Sigmoid colon (tissue), 7 donors: ENCODE data around the gene APEX1. TPM values are rescaled to one million over a fixed set of nuclear protein-coding genes. Genes with fewer than 3 reads are reported as not detected.

Source experiments
- DNase-seq: peaks from one replicate; pipeline ENCODE4 v3.0.0-alpha.2; 2019
- H3K27ac ChIP-seq, 4 donors: fragments of 200-600 bp; sonication (generic); one replicate each; pipeline ENCODE4 v1.5.1; 2016 to 2019; ENCODE audit warnings: mild to moderate bottlenecking in 1 of 4
- H3K27me3 ChIP-seq, 3 donors: fragments of 200-600 bp; sonication (generic); one replicate each; pipeline ENCODE4 v1.5.1; 2019; ENCODE audit warnings: mild to moderate bottlenecking in 1 of 3
- H3K36me3 ChIP-seq, 4 donors: fragments of 200-600 bp; sonication (generic); one replicate each; pipeline ENCODE4 v1.5.1; 2016 to 2019
- H3K4me1 ChIP-seq, 4 donors: fragments of 200-600 bp; sonication (generic); one replicate each; pipeline ENCODE4 v1.5.1; 2017 to 2019
- H3K4me3 ChIP-seq, 4 donors: fragments of 200-600 bp; sonication (generic); one replicate each; pipeline ENCODE4 v1.5.1; 2017 to 2019; ENCODE audit warnings: mild to moderate bottlenecking in 2 of 4, moderate library complexity in 1 of 4
- H3K9me3 ChIP-seq, 4 donors: fragments of 200-600 bp in 3 of 4; sonication (generic) in 3 of 4; one replicate each; pipeline versions ENCODE4 v1.5.1 to v1.6.1; 2013 to 2019
- EP300 ChIP-seq, 4 donors: sonication (generic); formaldehyde crosslinking; IDR thresholded peaks; one replicate each; pipeline ENCODE4 v1.6.1; 2017; ENCODE audit warnings: antibody characterized with exemption in 4 of 4
- POLR2A ChIP-seq, 2 donors: fragments of 450-650 bp; IDR thresholded peaks; one replicate each; pipeline ENCODE4 v1.6.1; 2016; ENCODE audit warnings: antibody characterized with exemption in 2 of 2, mild to moderate bottlenecking in 2 of 2, moderate library complexity in 2 of 2
- POLR2AphosphoS5 ChIP-seq, 4 donors: sonication (generic); formaldehyde crosslinking; IDR thresholded peaks; one replicate each; pipeline ENCODE4 v1.6.1; 2017; ENCODE audit warnings: antibody characterized with exemption in 4 of 4
- whole genome bisulfite sequencing, 2 donors: extraction: QIAGEN DNeasy Blood & Tissue Kit; methylation state at CpG; one replicate each; pipeline ENCODE4 v1.1.7; 2013; 5-methylcytosine and 5-hydroxymethylcytosine counted together
- intact Hi-C: fragments of 100-400 bp; cut with DNase I; formaldehyde crosslinking; loops from one replicate; pipeline ENCODE4 v1.15.1; 2023
- polyA plus RNA-seq, 3 donors: library from polyadenylated mRNA; stranded (reverse); fragments of 200-250 nt; gene quantifications; one replicate each; pipeline ENCODE4 v1.2.3, GENCODE V29; 2013
- total RNA-seq, 4 donors: library from RNA; depleted of rRNA; stranded (reverse); fragments of >200 nt; gene quantifications; one replicate each; pipeline ENCODE4 v1.1.0, GENCODE V29; 2016
- TF ChIP-seq, protein P1 (sequence below), 4 experiments: fragments of 450-650 bp in 3 of 4; fragments of 200-600 bp in 1 of 4; IDR thresholded peaks; one replicate each; pipeline ENCODE4 v1.5.1; 2016 to 2019; ENCODE audit warnings: antibody characterized with exemption in 4 of 4, mild to moderate bottlenecking in 3 of 4, moderate library complexity in 2 of 4
- donor health status: healthy with polysubstance abuse.
- donor health status: Bipolar disorder and iron deficiency.
- donor health status: healthy.

The APEX1 gene
- total and polyA plus RNA-seq, 7 donors, result 84.4 to 181 (median 146) TPM

DNA sequence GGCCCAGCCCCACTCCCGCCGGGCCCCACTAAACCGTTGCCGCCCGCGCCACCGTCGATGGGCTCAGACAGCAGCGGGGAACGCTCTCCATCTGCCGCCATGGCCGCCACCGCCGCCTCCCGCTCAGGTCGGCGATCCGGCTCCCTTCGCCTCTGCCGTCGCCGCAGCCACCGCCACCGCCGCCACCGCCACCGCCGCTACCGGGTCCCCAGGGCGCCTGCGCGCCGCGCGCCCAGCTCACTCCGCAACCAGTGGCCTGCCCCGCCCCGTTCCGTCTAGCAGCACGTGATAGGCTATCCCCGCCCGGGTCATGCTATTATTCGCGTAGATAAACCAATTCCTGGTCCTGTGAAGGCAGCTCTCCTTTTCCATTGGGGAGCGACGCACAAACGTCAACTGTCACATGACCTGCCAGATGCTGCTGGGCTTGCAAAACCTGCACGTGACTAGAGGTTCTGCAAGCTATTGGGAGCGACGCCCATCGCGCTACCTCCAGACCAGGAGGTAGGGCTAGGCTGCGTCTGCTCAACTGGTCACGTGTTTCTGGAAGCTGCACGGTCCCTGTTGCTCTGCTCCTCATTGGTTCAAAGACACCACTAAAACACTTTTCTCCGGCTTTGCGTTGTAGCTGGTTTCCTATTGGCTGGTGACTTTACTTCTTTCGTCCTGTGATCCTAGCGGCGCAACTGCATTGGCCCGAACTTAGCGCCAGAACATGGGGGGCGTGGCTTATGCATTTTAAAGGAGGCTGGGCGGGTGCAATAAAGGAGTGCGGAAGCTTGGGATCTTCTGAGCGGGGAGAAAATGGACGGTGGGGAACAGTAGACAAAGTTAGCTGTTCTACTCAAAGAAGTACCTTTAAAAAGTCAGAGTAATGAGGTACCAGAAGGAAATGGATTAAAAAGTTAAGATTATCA lies 6.5 kb downstream of the APEX1 start, which contains the start of gene PIP4P1:
Gene PIP4P1 (minus strand): TSS at position 210 of the 917 bp plus-strand sequence. CDS start 109 bp downstream, at position 101.
- Histone ChIP-seq H3K27me3 (no peaks in the 10 kb centered on the region), H3K36me3 (peaks cover 27 to 34% (median 31%) of the 10 kb centered on the region in 4 donors), H3K27ac (peak within 1 kb of the TSS; percentile 97 to 99 (median 99)), H3K4me1 (peaks cover 0 to 26% (median 16%) of the 10 kb centered on the region in 4 donors), H3K4me3 (peak within 1 kb of the TSS; percentile 91 to 99 (median 96)), H3K9me3 (no peaks in the 10 kb centered on the region)
- TF ChIP-seq POLR2AphosphoS5 (IDR thresholded peaks at IDR 0.05) (peak; percentile 60 to 94 (median 84)), POLR2A (IDR thresholded peaks at IDR 0.05) (peak; percentile 46 to 71), EP300 (IDR thresholded peaks at IDR 0.05) (peak in 2 of 4 donors; percentile 76 to 94)
- TF ChIP-seq, protein P1, sequence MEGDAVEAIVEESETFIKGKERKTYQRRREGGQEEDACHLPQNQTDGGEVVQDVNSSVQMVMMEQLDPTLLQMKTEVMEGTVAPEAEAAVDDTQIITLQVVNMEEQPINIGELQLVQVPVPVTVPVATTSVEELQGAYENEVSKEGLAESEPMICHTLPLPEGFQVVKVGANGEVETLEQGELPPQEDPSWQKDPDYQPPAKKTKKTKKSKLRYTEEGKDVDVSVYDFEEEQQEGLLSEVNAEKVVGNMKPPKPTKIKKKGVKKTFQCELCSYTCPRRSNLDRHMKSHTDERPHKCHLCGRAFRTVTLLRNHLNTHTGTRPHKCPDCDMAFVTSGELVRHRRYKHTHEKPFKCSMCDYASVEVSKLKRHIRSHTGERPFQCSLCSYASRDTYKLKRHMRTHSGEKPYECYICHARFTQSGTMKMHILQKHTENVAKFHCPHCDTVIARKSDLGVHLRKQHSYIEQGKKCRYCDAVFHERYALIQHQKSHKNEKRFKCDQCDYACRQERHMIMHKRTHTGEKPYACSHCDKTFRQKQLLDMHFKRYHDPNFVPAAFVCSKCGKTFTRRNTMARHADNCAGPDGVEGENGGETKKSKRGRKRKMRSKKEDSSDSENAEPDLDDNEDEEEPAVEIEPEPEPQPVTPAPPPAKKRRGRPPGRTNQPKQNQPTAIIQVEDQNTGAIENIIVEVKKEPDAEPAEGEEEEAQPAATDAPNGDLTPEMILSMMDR (IDR thresholded peaks at IDR 0.05), result no peak
- intact Hi-C loops, result loop anchor here (2.0 kb wide), 1 partner anchor 223 kb away; the partner anchor contains the start of gene RNASE4
- WGBS, 2 donors, result 0 to 1% methylated on average over 67 of the region's 67 CpGs
- peak; percentile 100 for DNase-seq

DNA sequence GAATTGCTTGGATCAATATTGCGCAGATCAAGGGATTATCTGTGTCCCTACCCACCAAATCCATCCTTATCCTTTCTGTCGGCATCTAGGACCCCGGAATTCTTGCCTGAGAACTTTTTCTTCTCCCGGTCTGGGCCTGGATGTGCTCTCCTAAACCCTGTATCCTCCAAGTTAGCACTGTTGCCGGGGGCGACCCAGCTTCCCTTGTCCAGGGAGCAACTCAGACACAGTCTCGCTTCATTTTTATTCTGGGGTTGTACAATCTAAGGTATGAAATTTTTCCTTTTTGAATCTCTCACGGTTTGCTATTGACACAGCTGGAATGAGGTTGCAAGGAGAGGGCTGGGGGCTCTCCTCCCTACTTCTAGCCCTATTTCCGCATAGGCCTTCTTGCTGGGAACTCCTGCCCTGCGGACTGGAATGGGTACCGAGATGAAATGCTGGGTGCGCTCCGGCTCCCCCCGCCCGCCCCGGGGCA lies 13.8 kb downstream of the APEX1 start:
- H3K27ac ChIP-seq, result peak overlapping the region; percentile 84 to 91 (median 89)
- DNase-seq, result no peak
- no peaks in the 10 kb centered on the region for H3K27me3 ChIP-seq
- peaks cover 0 to 4% (median 0%) of the 10 kb centered on the region in 4 donors for H3K36me3 ChIP-seq
- TF ChIP-seq, protein P1 (IDR thresholded peaks at IDR 0.05), result no peak
- TF ChIP-seq POLR2A (IDR thresholded peaks at IDR 0.05) (no peak), POLR2AphosphoS5 (IDR thresholded peaks at IDR 0.05) (no peak), EP300 (IDR thresholded peaks at IDR 0.05) (no peak)
- peak overlapping the region; percentile 52 to 81 (median 74) for H3K4me3 ChIP-seq
- WGBS, 2 donors, result 24 to 32% methylated on average over 16 of the region's 16 CpGs
- H3K9me3 ChIP-seq, result no peaks in the 10 kb centered on the region
- intact Hi-C loops, result loop anchor here (2.0 kb wide), 1 partner anchor 144 kb away; no protein-coding TSS in a partner anchor
- peaks cover 0 to 19% (median 18%) of the 10 kb centered on the region in 4 donors for H3K4me1 ChIP-seq

DNA sequence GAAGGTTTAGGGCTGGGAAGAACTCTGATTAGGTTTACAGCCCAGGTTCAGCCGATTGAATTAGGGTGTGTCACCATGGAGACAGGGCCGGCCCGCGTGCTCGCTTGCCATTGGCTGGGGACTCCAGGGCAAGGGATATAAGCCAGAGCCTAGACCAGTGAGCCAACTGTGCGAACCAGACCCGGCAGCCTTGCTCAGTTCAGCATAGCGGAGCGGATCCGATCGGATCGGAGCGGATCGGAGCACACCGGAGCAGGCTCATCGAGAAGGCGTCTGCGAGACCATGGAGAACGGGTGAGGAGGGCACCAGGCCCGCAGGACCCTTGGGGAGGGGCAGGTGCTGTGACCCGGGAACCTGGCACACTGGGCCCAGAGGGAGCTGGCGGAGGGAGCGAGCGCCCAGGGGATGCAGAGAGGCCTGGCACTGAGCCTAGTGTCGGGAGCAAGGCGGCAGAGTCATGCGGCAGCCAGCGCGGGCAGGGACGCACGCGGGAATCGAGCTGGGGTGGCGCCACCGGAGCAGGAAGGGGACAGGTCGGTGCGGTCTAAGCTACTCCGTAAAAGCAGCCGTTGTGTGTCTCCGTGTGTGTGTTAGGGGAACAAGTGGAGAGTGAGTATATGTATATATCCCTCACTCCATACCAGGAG lies 14.3 kb downstream of the APEX1 start, which contains the start of gene PNP:
Gene PNP (plus strand): TSS at position 165 of the 648 bp plus-strand sequence. CDS start 119 bp downstream, at position 284.
- Histone ChIP-seq H3K27ac (peak within 1 kb of the TSS; percentile 84 to 91 (median 89)), H3K4me3 (peak within 1 kb of the TSS; percentile 52 to 81 (median 74)), H3K4me1 (peaks cover 0 to 19% (median 18%) of the 10 kb centered on the region in 4 donors), H3K36me3 (peaks cover 0 to 8% (median 0%) of the 10 kb centered on the region in 4 donors), H3K27me3 (no peaks in the 10 kb centered on the region), H3K9me3 (no peaks in the 10 kb centered on the region)
- intact Hi-C loops, result loop anchor here (2.0 kb wide), 1 partner anchor 143 kb away; no protein-coding TSS in a partner anchor
- 0% methylated on average over 40 of the region's 40 CpGs for WGBS, 2 donors
- TF ChIP-seq EP300 (IDR thresholded peaks at IDR 0.05), result no peak
- TF ChIP-seq, protein P1 (IDR thresholded peaks at IDR 0.05), result no peak
- TF ChIP-seq POLR2AphosphoS5 (IDR thresholded peaks at IDR 0.05), result peak; percentile 98 to 100 (median 99)
- peak; percentile 88 to 90 for TF ChIP-seq POLR2A (IDR thresholded peaks at IDR 0.05)
- peak; percentile 96 for DNase-seq

DNA sequence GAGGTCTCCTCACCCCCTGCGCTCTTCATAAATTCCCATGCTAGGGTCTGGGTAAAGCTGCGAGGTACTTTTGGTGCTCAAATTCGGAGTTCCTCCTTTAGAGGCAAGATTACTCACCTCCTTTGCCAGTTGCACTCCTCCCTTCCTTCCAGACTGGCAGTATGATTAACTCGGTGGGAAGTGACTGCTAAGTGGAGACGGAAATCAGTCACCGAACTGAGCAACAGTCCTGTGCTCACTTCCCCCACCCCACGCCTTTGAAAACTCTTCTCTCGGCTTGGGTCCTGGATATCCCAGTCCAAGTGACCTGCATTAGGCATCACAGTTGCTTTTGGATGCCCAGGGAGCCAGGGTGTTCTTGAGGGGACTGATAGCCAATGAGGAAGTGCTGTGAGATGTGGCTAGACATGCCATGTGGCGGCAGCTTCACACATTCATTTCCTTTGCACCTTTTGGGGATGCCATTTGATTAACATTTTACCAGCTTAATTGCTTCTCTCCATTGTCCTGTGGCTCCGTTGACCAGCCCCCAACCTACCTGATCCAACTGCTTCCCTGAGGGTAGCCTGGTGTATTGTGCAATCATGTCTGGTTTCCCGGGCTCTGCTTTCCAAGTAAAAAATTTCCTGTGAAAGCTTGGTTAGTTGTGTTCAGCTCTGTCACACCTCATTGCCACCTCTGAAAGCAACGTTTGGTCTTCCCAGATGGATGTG lies 15.0 kb downstream of the APEX1 start:
- peaks cover 0 to 15% (median 5%) of the 10 kb centered on the region in 4 donors for H3K36me3 ChIP-seq
- no peaks in the 10 kb centered on the region for H3K9me3 ChIP-seq
- DNase-seq, result peak; percentile 73
- peaks cover 0 to 19% (median 18%) of the 10 kb centered on the region in 4 donors for H3K4me1 ChIP-seq
- 1 to 2% methylated on average over 12 of the region's 12 CpGs for WGBS, 2 donors
- intact Hi-C loops, result loop anchor here (2.0 kb wide), 1 partner anchor 143 kb away; no protein-coding TSS in a partner anchor
- no peaks in the 10 kb centered on the region for H3K27me3 ChIP-seq
- H3K4me3 ChIP-seq, result peak overlapping the region; percentile 52 to 81 (median 74)
- peak overlapping the region; percentile 84 to 91 (median 89) for H3K27ac ChIP-seq
- TF ChIP-seq, protein P1 (IDR thresholded peaks at IDR 0.05), result no peak
- peak in 1 of 4 donors; percentile 45 for TF ChIP-seq POLR2AphosphoS5 (IDR thresholded peaks at IDR 0.05)
